ENCODE results near the gene MST1. TPM values are rescaled to one million over a fixed set of nuclear protein-coding genes. Genes with fewer than 3 reads are reported as not detected.

Gene MST1
- total RNA-seq, 1 donor from 2014 or later, result 12.4 TPM

GRCh38 chr3:49729966-49730609, 40.8 kb upstream of the MST1 start:
- TF ChIP-seq CTCF (IDR thresholded peaks at IDR 0.05; ENCODE audit: insufficient read depth, low read length, poor library complexity, severe bottlenecking), result no peak
- Histone ChIP-seq H3K36me3 (ENCODE audit: control insufficient read depth, insufficient read depth, low read length) (peaks cover 1% of the 10 kb centered on the region), H3K27me3 (ENCODE audit: control insufficient read depth, insufficient read depth, low read length) (no peaks in the 10 kb centered on the region), H3K4me3 (ENCODE audit: low read depth, low read length) (no peak overlapping the region)
- no peak for DNase-seq (ENCODE audit: low read depth)

GRCh38 chr3:49727924-49728361, 38.7 kb upstream of the MST1 start:
- DNase-seq (ENCODE audit: low read depth), result no peak
- peaks cover 1% of the 10 kb centered on the region for H3K36me3 ChIP-seq (ENCODE audit: control insufficient read depth, insufficient read depth, low read length)
- no peak for TF ChIP-seq CTCF (IDR thresholded peaks at IDR 0.05; ENCODE audit: insufficient read depth, low read length, poor library complexity, severe bottlenecking)
- no peaks in the 10 kb centered on the region for H3K27me3 ChIP-seq (ENCODE audit: control insufficient read depth, insufficient read depth, low read length)
- H3K4me3 ChIP-seq (ENCODE audit: low read depth, low read length), result no peak overlapping the region

GRCh38 chr3:49727154-49727923, 38.1 kb upstream of the MST1 start:
- no peak for DNase-seq (ENCODE audit: low read depth)
- Histone ChIP-seq H3K4me3 (ENCODE audit: low read depth, low read length) (no peak overlapping the region), H3K36me3 (ENCODE audit: control insufficient read depth, insufficient read depth, low read length) (peaks cover 2% of the 10 kb centered on the region), H3K27me3 (ENCODE audit: control insufficient read depth, insufficient read depth, low read length) (no peaks in the 10 kb centered on the region)
- TF ChIP-seq CTCF (IDR thresholded peaks at IDR 0.05; ENCODE audit: insufficient read depth, low read length, poor library complexity, severe bottlenecking), result no peak

- peaks cover 2% of the 10 kb centered on the region for H3K36me3 ChIP-seq (ENCODE audit: control insufficient read depth, insufficient read depth, low read length)
- no peak overlapping the region for H3K4me3 ChIP-seq (ENCODE audit: low read depth, low read length)
- no peak for TF ChIP-seq CTCF (IDR thresholded peaks at IDR 0.05; ENCODE audit: insufficient read depth, low read length, poor library complexity, severe bottlenecking)
- DNase-seq (ENCODE audit: low read depth), result no peak
- no peaks in the 10 kb centered on the region for H3K27me3 ChIP-seq (ENCODE audit: control insufficient read depth, insufficient read depth, low read length)
These were observed 36.8 kb upstream of the MST1 start for GRCh38 chr3:49725906-49726681.

GRCh38 chr3:49724586-49724985, 35.3 kb upstream of the MST1 start:
- no peak for DNase-seq (ENCODE audit: low read depth)
- H3K4me3 ChIP-seq (ENCODE audit: low read depth, low read length), result peak overlapping the region; percentile 55
- H3K27me3 ChIP-seq (ENCODE audit: control insufficient read depth, insufficient read depth, low read length), result no peaks in the 10 kb centered on the region
- TF ChIP-seq CTCF (IDR thresholded peaks at IDR 0.05; ENCODE audit: insufficient read depth, low read length, poor library complexity, severe bottlenecking), result no peak
- H3K36me3 ChIP-seq (ENCODE audit: control insufficient read depth, insufficient read depth, low read length), result peaks cover 1% of the 10 kb centered on the region

Measured in kidney epithelial cell (primary cell).